Activated T-cell treated with anti-CD3 and anti-CD28 coated beads, Interleukin-2, amount 50 U/mL, for 4 hours (primary cell): ENCODE measurements around the gene AGBL4. TPM values are rescaled to one million over a fixed set of nuclear protein-coding genes. Genes with fewer than 3 reads are reported as not detected.
"Not testable (repeated sequence)": the region's sequence is repeated elsewhere in the genome, so short reads cannot be mapped to it uniquely, and the experiment has no call there.

ENCODE experiments used
- ATAC-seq, 2 donors: fragments of 200-7000 bp; cut with Tn5 transposase; one replicate each; pipeline ENCODE4 v1.10.0; 2021
- DNase-seq: peaks from one replicate; pipeline ENCODE4 v3.0.0-alpha.2; 2020
- H3K27me3 Mint-ChIP-seq: one replicate; pipeline ENCODE4 v1.8.0; 2021; ENCODE audit warnings: low read depth, mixed read lengths
- H3K36me3 Mint-ChIP-seq: one replicate; pipeline ENCODE4 v1.8.0; 2022; ENCODE audit warnings: mixed read lengths; ENCODE audit not compliant: insufficient read depth
- H3K4me1 Mint-ChIP-seq: one replicate; pipeline ENCODE4 v1.8.0; 2021; ENCODE audit warnings: low read depth, mixed read lengths
- H3K4me3 Mint-ChIP-seq: one replicate; pipeline ENCODE4 v1.8.0; 2021; ENCODE audit warnings: mild to moderate bottlenecking, moderate library complexity, mixed read lengths
- H3K9me3 Mint-ChIP-seq: one replicate; pipeline ENCODE4 v1.8.0; 2021; ENCODE audit warnings: mixed read lengths
- total RNA-seq, 3 donors: library from RNA; stranded (reverse); gene quantifications; one replicate each; pipeline ENCODE4 v1.2.1, GENCODE V29; 2021

The AGBL4 gene
- total RNA-seq, 3 donors from 2014 or later, result not detected

- not testable (repeated sequence) for H3K4me1 Mint-ChIP-seq, H3K27me3 Mint-ChIP-seq, ATAC-seq, H3K4me3 Mint-ChIP-seq, DNase-seq, H3K36me3 Mint-ChIP-seq
- H3K9me3 Mint-ChIP-seq, result peaks cover 21% of the 10 kb centered on the region
Observed at GRCh38 chr1:49257211-49258049, 766.3 kb downstream of the AGBL4 start.

- peaks cover 23% of the 10 kb centered on the region for H3K9me3 Mint-ChIP-seq
- H3K4me3 Mint-ChIP-seq, result no peak overlapping the region
- no peaks in the 10 kb centered on the region for H3K4me1 Mint-ChIP-seq
- DNase-seq (no peak), ATAC-seq (no peak)
- H3K27me3 Mint-ChIP-seq, result peaks cover 2% of the 10 kb centered on the region
- no peaks in the 10 kb centered on the region for H3K36me3 Mint-ChIP-seq
Observed at GRCh38 chr1:49252917-49253316, 770.8 kb downstream of the AGBL4 start.

DNA sequence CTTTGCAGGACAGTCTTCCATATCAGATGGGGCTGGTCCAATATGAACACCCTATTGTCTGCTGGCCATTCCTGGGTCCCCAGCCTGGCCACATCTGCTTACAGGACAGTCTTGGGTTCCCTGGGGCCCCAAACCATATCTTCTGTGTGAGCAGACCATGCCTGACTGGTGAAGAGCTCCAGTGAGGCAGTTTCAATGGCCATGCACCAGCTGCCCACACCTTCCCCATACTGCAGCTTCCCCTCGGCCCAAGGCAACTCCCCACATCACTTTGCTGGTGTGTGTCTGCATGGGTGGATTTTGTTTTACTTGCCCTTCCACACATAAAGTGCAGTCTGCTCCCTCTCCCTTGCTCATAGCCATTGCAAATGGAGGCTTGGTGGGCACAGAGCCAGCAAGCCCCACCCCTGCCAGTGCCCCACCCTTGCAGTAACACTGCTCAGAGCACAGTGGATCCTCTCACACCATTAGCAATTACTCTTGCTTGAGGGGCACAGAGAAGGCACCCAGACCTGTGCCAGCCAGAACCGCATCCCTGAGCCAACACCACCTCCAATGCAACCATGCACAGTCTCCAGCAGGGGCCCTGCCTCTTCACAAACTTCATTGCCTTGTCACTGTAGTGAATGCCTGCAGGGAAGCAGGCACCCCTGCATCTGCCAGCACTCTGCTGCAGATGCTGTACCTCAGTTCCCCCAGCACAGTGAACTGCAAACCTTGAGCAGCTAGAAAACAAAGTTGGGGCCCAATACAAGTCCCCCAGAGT is 772.6 kb downstream of the AGBL4 start:
- no peak for DNase-seq
- peaks cover 23% of the 10 kb centered on the region for H3K9me3 Mint-ChIP-seq
- no peaks in the 10 kb centered on the region for H3K4me1 Mint-ChIP-seq
- H3K36me3 Mint-ChIP-seq, result no peaks in the 10 kb centered on the region
- peaks cover 2% of the 10 kb centered on the region for H3K27me3 Mint-ChIP-seq
- H3K4me3 Mint-ChIP-seq, result no peak overlapping the region
- no peak for ATAC-seq

- Mint-ChIP-seq H3K9me3 (peaks cover 11% of the 10 kb centered on the region), H3K36me3 (no peaks in the 10 kb centered on the region), H3K27me3 (no peaks in the 10 kb centered on the region), H3K4me3 (no peak overlapping the region), H3K4me1 (no peaks in the 10 kb centered on the region)
- no peak for ATAC-seq
- DNase-seq, result no peak
Observed at GRCh38 chr1:49240709-49241221, 783.0 kb downstream of the AGBL4 start.

DNA sequence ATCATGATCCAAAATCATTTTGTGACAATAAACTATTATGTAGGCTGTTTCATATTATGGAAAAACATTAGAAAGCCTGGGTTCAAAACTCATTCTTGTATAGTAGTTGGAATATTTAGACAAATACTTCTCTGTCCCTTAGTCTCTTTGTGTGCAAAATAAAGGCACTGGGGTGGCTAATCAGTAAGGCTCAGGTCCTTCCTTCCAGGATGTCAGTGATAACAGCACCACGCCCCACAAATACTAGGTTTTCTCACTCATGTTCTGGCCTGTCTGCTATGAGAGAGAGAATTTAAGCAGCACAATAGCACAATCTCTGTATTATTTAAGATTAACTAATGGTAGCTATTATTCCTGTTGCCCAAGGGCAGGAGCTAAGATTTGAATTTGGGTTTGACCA is 788.8 kb downstream of the AGBL4 start:
- Mint-ChIP-seq H3K9me3 (peaks cover 8% of the 10 kb centered on the region), H3K36me3 (no peaks in the 10 kb centered on the region), H3K4me1 (no peaks in the 10 kb centered on the region), H3K27me3 (no peaks in the 10 kb centered on the region), H3K4me3 (no peak overlapping the region)
- ATAC-seq, result no peak
- DNase-seq, result no peak

DNA sequence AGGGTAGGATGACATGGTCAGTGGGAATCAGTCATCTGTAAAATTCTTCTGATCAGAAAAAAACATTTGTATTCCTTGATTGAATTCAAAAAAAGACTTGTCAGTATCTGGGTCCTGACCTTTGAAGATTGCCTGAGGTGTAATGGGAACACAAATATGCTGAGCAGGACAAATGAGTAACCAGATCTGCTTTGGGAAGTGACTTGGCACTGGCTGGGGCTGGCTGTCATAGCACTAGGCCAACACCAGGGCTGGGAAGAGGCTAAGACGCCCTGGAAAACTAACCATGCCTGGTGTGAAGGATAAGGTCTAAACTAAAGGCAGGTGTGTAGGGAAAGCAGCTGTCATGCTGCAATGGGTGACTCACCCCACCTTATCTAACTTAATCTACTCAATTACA is 794.2 kb downstream of the AGBL4 start:
- DNase-seq (no peak), ATAC-seq (no peak)
- Mint-ChIP-seq H3K9me3 (no peaks in the 10 kb centered on the region), H3K4me3 (no peak overlapping the region), H3K36me3 (no peaks in the 10 kb centered on the region), H3K27me3 (no peaks in the 10 kb centered on the region), H3K4me1 (no peaks in the 10 kb centered on the region)

DNA sequence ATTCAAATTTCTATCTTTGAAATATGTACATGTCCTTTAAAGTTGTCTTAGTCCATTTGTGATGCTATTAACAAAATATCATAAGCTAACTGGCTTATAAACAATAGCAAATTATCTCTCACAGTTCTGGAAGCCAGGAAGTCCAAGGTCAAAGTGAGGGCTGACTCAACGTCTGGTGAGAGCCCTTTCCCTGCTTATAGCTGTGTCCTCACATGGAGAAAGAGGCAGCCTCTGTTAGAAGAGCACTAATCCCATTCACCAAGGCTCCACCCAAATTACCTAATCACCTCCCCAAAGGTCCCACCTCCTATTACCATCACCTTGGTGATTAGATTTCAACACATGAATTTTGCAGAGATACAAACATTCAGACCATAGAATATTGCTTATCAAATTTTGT is 797.0 kb downstream of the AGBL4 start:
- DNase-seq (no peak), ATAC-seq (no peak)
- Mint-ChIP-seq H3K4me1 (no peaks in the 10 kb centered on the region), H3K36me3 (no peaks in the 10 kb centered on the region), H3K9me3 (no peaks in the 10 kb centered on the region), H3K4me3 (no peak overlapping the region), H3K27me3 (no peaks in the 10 kb centered on the region)

DNA sequence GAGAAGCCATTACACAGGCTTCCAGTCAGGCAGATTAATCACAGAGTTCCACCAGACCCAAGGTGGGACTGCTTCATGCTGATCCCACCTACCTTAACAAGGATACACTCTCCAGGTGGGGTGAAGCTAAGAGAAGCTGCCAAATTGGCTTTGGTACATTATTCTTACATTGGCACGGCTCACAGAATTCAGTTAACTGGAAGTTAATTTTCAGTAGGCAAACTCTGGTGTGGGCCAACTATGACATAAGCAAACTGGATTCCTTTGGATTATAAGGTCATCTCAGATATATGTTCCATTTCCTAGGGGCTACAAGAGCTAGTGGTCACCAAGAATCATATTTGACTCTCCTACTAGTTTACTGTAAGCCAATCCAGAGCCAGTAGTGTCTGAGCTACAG is 798.3 kb downstream of the AGBL4 start:
- H3K9me3 Mint-ChIP-seq, result no peaks in the 10 kb centered on the region
- no peak overlapping the region for H3K4me3 Mint-ChIP-seq
- no peaks in the 10 kb centered on the region for H3K36me3 Mint-ChIP-seq
- no peak for ATAC-seq
- no peak for DNase-seq
- no peaks in the 10 kb centered on the region for H3K27me3 Mint-ChIP-seq
- H3K4me1 Mint-ChIP-seq, result no peaks in the 10 kb centered on the region

GRCh38 chr1:49213301-49213700 is 810.5 kb downstream of the AGBL4 start:
- Mint-ChIP-seq H3K36me3 (no peaks in the 10 kb centered on the region), H3K9me3 (no peaks in the 10 kb centered on the region), H3K4me1 (no peaks in the 10 kb centered on the region), H3K27me3 (no peaks in the 10 kb centered on the region), H3K4me3 (no peak overlapping the region)
- ATAC-seq (no peak), DNase-seq (no peak)

DNA sequence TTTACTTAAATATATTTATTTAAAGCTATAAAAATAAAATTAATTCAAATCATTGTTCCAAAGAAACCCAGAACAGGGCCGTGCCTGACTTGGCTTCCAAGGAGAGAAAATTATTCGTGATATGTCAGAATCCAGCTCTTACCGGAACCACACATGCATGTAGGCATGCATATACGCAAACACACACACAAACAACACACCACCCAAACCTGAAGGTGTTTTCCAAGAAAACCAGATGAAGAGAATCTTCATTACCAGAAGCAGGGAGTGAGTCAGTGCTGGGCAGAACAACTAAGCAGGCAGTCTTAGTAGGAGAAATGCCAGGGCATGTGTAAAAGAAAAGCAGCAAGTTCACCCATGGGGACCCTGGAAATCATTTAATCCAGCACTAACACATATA is 815.0 kb downstream of the AGBL4 start:
- no peaks in the 10 kb centered on the region for H3K4me1 Mint-ChIP-seq
- DNase-seq, result no peak
- H3K36me3 Mint-ChIP-seq, result no peaks in the 10 kb centered on the region
- H3K4me3 Mint-ChIP-seq, result no peak overlapping the region
- no peak for ATAC-seq
- peaks cover 3% of the 10 kb centered on the region for H3K9me3 Mint-ChIP-seq
- no peaks in the 10 kb centered on the region for H3K27me3 Mint-ChIP-seq

- no peak overlapping the region for H3K4me3 Mint-ChIP-seq
- ATAC-seq (no peak), DNase-seq (no peak)
- H3K36me3 Mint-ChIP-seq, result no peaks in the 10 kb centered on the region
- H3K4me1 Mint-ChIP-seq, result no peaks in the 10 kb centered on the region
- peaks cover 20% of the 10 kb centered on the region for H3K9me3 Mint-ChIP-seq
- H3K27me3 Mint-ChIP-seq, result peaks cover 5% of the 10 kb centered on the region
Observed at GRCh38 chr1:49204720-49205119, 819.0 kb downstream of the AGBL4 start.

DNA sequence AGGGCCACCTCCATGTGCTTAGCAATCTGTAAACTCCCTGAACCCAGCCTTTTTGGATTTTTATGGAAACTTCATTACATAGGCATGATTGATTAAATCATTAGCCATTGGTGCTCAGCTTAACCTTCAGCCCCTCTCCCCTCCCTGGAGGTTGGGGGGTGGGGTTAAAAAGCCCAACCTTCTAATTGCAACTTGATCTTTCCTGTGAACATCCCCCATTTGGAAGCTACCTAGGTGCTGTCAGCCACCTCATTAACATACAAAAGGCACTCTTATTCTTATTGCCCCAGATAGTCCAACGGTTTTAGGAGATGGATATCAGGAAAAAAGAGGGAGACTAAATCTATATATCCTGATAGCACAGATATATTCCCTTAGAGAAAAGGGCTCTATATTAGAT is 823.0 kb downstream of the AGBL4 start:
- DNase-seq (no peak), ATAC-seq (no peak)
- no peaks in the 10 kb centered on the region for H3K4me1 Mint-ChIP-seq
- H3K4me3 Mint-ChIP-seq, result no peak overlapping the region
- H3K36me3 Mint-ChIP-seq, result no peaks in the 10 kb centered on the region
- H3K27me3 Mint-ChIP-seq, result peaks cover 10% of the 10 kb centered on the region
- peaks cover 26% of the 10 kb centered on the region for H3K9me3 Mint-ChIP-seq

DNA sequence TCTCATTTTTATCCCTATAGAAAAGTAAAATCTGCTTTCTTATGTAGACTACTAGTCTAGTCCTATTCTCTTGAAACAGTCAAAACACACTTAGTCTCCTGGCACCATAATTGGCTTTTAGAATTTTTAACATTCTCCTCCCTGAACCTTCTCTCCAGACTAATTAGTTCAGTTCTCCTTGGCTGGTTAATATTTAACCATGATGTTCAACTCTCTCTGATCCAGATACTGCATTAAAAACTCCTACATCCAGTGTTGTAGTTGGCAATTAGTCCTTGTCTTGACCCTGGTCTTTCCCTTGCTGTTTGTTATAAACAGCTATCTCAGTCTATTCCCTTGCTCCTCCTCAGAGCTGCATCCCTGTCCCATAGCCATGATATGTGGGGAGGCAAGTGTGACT is 824.2 kb downstream of the AGBL4 start:
- H3K9me3 Mint-ChIP-seq, result peaks cover 37% of the 10 kb centered on the region
- H3K36me3 Mint-ChIP-seq, result no peaks in the 10 kb centered on the region
- peaks cover 10% of the 10 kb centered on the region for H3K27me3 Mint-ChIP-seq
- H3K4me1 Mint-ChIP-seq, result no peaks in the 10 kb centered on the region
- ATAC-seq, result no peak
- DNase-seq, result no peak
- H3K4me3 Mint-ChIP-seq, result no peak overlapping the region

DNA sequence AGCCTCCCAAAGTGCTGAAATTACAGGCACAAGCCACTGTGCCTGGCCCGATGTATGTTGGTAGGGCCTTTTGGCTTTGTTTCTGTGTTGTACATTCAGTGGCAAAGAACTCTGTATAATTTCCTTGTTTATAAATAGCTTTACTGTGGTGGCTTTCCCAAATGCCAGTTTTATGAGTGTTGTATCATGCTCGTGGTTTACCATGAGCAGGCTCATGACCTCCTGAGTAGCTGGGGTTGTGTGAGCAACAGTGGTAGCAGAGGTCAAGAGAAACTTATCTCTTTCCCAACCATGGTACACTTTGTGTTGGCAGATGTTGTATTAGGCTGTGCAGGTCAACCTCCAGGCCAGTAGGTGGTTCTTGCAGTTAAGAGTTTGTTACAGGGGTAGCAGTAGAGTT is 826.7 kb downstream of the AGBL4 start:
- no peak for DNase-seq
- Mint-ChIP-seq H3K4me1 (no peaks in the 10 kb centered on the region), H3K4me3 (no peak overlapping the region), H3K36me3 (no peaks in the 10 kb centered on the region), H3K27me3 (peaks cover 10% of the 10 kb centered on the region), H3K9me3 (peaks cover 39% of the 10 kb centered on the region)
- ATAC-seq, result no peak

DNA sequence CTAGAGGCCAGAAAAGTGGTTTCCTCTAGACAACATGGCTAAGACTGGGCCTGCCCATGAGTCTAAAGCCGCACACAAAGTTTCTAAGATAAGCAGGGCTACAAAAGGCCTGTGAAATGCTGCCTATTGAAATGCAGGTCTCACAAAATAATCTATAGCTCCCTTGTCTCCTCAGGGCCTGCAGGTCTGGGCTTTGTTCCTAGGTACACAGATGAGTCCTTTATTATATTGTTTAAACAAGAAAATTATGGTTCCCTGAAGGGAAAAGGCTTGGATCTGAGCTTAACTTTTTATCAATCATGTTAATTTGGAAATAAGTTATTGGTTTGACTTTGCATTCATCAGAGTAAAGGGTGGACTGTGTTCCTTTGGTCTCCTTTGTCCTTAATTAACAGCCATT is 833.6 kb downstream of the AGBL4 start:
- Mint-ChIP-seq H3K9me3 (peaks cover 24% of the 10 kb centered on the region), H3K27me3 (no peaks in the 10 kb centered on the region), H3K4me1 (no peaks in the 10 kb centered on the region), H3K4me3 (no peak overlapping the region), H3K36me3 (no peaks in the 10 kb centered on the region)
- ATAC-seq, result no peak
- no peak for DNase-seq
